Muscle layer of colon (tissue), 2 donors: Measurements from ENCODE around the gene NLGN2.
A peak's percentile ranks its signal among the peaks of the same experiment; 100 is the strongest.

Source experiments
- H3K27ac ChIP-seq: one replicate; pipeline ENCODE4 v1.7.0; 2013; ENCODE audit warnings: low read depth, mild to moderate bottlenecking, low read length, moderate library complexity
- H3K27me3 ChIP-seq, 2 donors: one replicate each; pipeline ENCODE4 v1.7.0; 2013; ENCODE audit warnings: low read length in 2 of 2, mild to moderate bottlenecking in 2 of 2; ENCODE audit not compliant: insufficient read depth in 2 of 2, control insufficient read depth in 1 of 2
- H3K36me3 ChIP-seq: one replicate; pipeline ENCODE4 v1.7.0; 2013; ENCODE audit warnings: mild to moderate bottlenecking, low read length; ENCODE audit not compliant: insufficient read depth
- H3K4me1 ChIP-seq: one replicate; pipeline ENCODE4 v1.7.0; 2013; ENCODE audit warnings: mild to moderate bottlenecking, low read length; ENCODE audit not compliant: insufficient read depth
- H3K4me3 ChIP-seq, 2 donors: one replicate each; pipeline ENCODE4 v1.7.0; 2013; ENCODE audit warnings: low read length in 2 of 2, low read depth in 1 of 2, mild to moderate bottlenecking in 1 of 2, moderate library complexity in 1 of 2
- H3K9ac ChIP-seq: one replicate; pipeline ENCODE4 v1.7.0; 2013; ENCODE audit warnings: low read length
- H3K9me3 ChIP-seq: one replicate; pipeline ENCODE4 v1.7.0; 2013; ENCODE audit warnings: mild to moderate bottlenecking, low read length
- donor health status: abdominal sarcoma.
- donor health status: Adenocarcinoma of cecum.

NLGN2 gene

GRCh38 chr17:7440113-7440833 is 32.6 kb downstream of the NLGN2 start:
- no peaks in the 10 kb centered on the region for H3K36me3 ChIP-seq
- H3K27me3 ChIP-seq = peaks cover 57 to 85% of the 10 kb centered on the region in 2 donors
- no peak overlapping the region for H3K27ac ChIP-seq
- peaks cover 36% of the 10 kb centered on the region for H3K4me1 ChIP-seq
- H3K4me3 ChIP-seq = peak overlapping the region; percentile 23 to 64
- no peaks in the 10 kb centered on the region for H3K9me3 ChIP-seq
- no peak overlapping the region for H3K9ac ChIP-seq

GRCh38 chr17:7440834-7441195 is 33.2 kb downstream of the NLGN2 start:
- Histone ChIP-seq H3K4me3 (no peak overlapping the region), H3K4me1 (peaks cover 31% of the 10 kb centered on the region), H3K36me3 (no peaks in the 10 kb centered on the region), H3K9me3 (no peaks in the 10 kb centered on the region), H3K27me3 (peaks cover 57 to 85% of the 10 kb centered on the region in 2 donors), H3K27ac (no peak overlapping the region), H3K9ac (no peak overlapping the region)

GRCh38 chr17:7441266-7441665 is 33.6 kb downstream of the NLGN2 start:
- peaks cover 59 to 85% of the 10 kb centered on the region in 2 donors for H3K27me3 ChIP-seq
- no peak overlapping the region for H3K9ac ChIP-seq
- no peak overlapping the region for H3K27ac ChIP-seq
- peaks cover 29% of the 10 kb centered on the region for H3K4me1 ChIP-seq
- no peaks in the 10 kb centered on the region for H3K36me3 ChIP-seq
- no peak overlapping the region for H3K4me3 ChIP-seq
- no peaks in the 10 kb centered on the region for H3K9me3 ChIP-seq

GRCh38 chr17:7442142-7442541 is 34.5 kb downstream of the NLGN2 start:
- Histone ChIP-seq H3K27ac (no peak overlapping the region), H3K9ac (no peak overlapping the region), H3K4me3 (no peak overlapping the region), H3K27me3 (peaks cover 61 to 89% of the 10 kb centered on the region in 2 donors), H3K4me1 (peaks cover 26% of the 10 kb centered on the region), H3K36me3 (no peaks in the 10 kb centered on the region), H3K9me3 (no peaks in the 10 kb centered on the region)

- Histone ChIP-seq H3K9ac (no peak overlapping the region), H3K36me3 (no peaks in the 10 kb centered on the region), H3K27me3 (peaks cover 55 to 78% of the 10 kb centered on the region in 2 donors), H3K9me3 (no peaks in the 10 kb centered on the region), H3K4me3 (no peak overlapping the region), H3K4me1 (peaks cover 15% of the 10 kb centered on the region), H3K27ac (no peak overlapping the region)
Observed at GRCh38 chr17:7443499-7444485, 36.1 kb downstream of the NLGN2 start.

- Histone ChIP-seq H3K4me1 (peaks cover 7% of the 10 kb centered on the region), H3K9me3 (no peaks in the 10 kb centered on the region), H3K27me3 (peaks cover 45 to 66% of the 10 kb centered on the region in 2 donors), H3K4me3 (no peak within 1 kb of the TSS), H3K27ac (no peak within 1 kb of the TSS), H3K9ac (no peak within 1 kb of the TSS), H3K36me3 (no peaks in the 10 kb centered on the region)
Observed at GRCh38 chr17:7444682-7445618, 37.3 kb downstream of the NLGN2 start, which contains the start of gene CHRNB1. TSS of gene CHRNB1 (plus strand) at chr17:7445061. CDS start at chr17:7445128, 67 bp downstream.

- Histone ChIP-seq H3K9ac (no peak overlapping the region), H3K4me3 (no peak overlapping the region), H3K36me3 (no peaks in the 10 kb centered on the region), H3K9me3 (no peaks in the 10 kb centered on the region), H3K4me1 (peaks cover under 1% of the 10 kb centered on the region), H3K27me3 (peaks cover 38 to 60% of the 10 kb centered on the region in 2 donors), H3K27ac (no peak overlapping the region)
Observed at GRCh38 chr17:7445619-7445968, 37.9 kb downstream of the NLGN2 start.

- Histone ChIP-seq H3K36me3 (no peaks in the 10 kb centered on the region), H3K27me3 (peaks cover 22 to 35% of the 10 kb centered on the region in 2 donors)
Observed at GRCh38 chr17:7448461-7448860, 40.8 kb downstream of the NLGN2 start.

GRCh38 chr17:7459961-7460545 is 52.4 kb downstream of the NLGN2 start:
- Histone ChIP-seq H3K27me3 (no peaks in the 10 kb centered on the region), H3K27ac (no peak overlapping the region)

More at GRCh38 chr17:7448461-7448860, 40.8 kb downstream of the NLGN2 start:
- H3K27ac ChIP-seq = no peak overlapping the region
- H3K4me3 ChIP-seq = no peak overlapping the region
- no peaks in the 10 kb centered on the region for H3K9me3 ChIP-seq
- no peaks in the 10 kb centered on the region for H3K4me1 ChIP-seq
- no peak overlapping the region for H3K9ac ChIP-seq

GRCh38 chr17:7460850-7461660 is 53.4 kb downstream of the NLGN2 start:
- H3K9me3 ChIP-seq = no peaks in the 10 kb centered on the region
- H3K36me3 ChIP-seq = peaks cover 8% of the 10 kb centered on the region
- no peak overlapping the region for H3K27ac ChIP-seq
- peaks cover 6% of the 10 kb centered on the region for H3K4me1 ChIP-seq
- no peak overlapping the region for H3K9ac ChIP-seq
- no peaks in the 10 kb centered on the region for H3K27me3 ChIP-seq
- H3K4me3 ChIP-seq = no peak overlapping the region

More at GRCh38 chr17:7459961-7460545, 52.4 kb downstream of the NLGN2 start:
- Histone ChIP-seq H3K9me3 (no peaks in the 10 kb centered on the region), H3K36me3 (peaks cover 8% of the 10 kb centered on the region), H3K4me1 (peaks cover 5% of the 10 kb centered on the region), H3K4me3 (no peak overlapping the region), H3K9ac (no peak overlapping the region)
